Astrocyte (in vitro differentiated cells and primary cell): Measurements from ENCODE around the gene ONECUT2.

Experiments used
- EZH2 ChIP-seq: IDR thresholded peaks from 2 replicates; pipeline ENCODE4 v1.6.1; 2012; ENCODE audit warnings: mild to moderate bottlenecking, low read length, inconsistent platforms; ENCODE audit not compliant: insufficient read depth
- TF ChIP-seq, protein P1 (sequence below): IDR thresholded peaks from 2 replicates; pipeline ENCODE4 v1.5.1; 2011; ENCODE audit warnings: low read depth, mild to moderate bottlenecking, inconsistent platforms, low read length, moderate library complexity; ENCODE audit not compliant: insufficient read depth

DNA sequence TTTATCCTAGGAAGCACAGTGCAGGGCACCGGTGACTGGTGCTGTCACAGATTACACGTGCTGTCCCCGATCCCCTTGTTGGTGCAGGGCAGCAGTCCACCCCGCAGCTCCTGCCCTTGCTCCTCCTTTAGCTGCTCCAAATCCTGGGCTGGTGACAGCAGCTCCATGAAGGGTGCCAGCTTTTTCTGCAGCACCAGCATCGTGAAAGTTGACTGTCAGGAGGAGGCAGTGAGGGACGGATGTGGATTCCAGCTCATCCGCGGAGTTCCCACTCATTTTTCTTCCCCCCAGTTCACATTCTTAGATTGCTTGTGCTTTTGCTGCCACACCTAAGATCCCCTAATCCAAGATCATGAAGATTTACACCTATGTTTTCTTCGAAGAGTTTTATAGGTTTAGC, 67.5 kb downstream of the ONECUT2 start:
- TF ChIP-seq, protein P1, sequence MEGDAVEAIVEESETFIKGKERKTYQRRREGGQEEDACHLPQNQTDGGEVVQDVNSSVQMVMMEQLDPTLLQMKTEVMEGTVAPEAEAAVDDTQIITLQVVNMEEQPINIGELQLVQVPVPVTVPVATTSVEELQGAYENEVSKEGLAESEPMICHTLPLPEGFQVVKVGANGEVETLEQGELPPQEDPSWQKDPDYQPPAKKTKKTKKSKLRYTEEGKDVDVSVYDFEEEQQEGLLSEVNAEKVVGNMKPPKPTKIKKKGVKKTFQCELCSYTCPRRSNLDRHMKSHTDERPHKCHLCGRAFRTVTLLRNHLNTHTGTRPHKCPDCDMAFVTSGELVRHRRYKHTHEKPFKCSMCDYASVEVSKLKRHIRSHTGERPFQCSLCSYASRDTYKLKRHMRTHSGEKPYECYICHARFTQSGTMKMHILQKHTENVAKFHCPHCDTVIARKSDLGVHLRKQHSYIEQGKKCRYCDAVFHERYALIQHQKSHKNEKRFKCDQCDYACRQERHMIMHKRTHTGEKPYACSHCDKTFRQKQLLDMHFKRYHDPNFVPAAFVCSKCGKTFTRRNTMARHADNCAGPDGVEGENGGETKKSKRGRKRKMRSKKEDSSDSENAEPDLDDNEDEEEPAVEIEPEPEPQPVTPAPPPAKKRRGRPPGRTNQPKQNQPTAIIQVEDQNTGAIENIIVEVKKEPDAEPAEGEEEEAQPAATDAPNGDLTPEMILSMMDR, result no peak
- no peak for TF ChIP-seq EZH2
